IPS-20b (cell line): ENCODE data around the gene PSENEN.
"Not testable (repeated sequence)": the region's sequence is repeated elsewhere in the genome, so short reads cannot be mapped to it uniquely, and the experiment has no call there.

Source experiments
- H3K27ac ChIP-seq: one replicate; pipeline ENCODE4 v1.5.1; 2013; ENCODE audit warnings: low read length
- H3K27me3 ChIP-seq: 2 replicates; pipeline ENCODE4 v1.6.1; 2013; ENCODE audit warnings: mild to moderate bottlenecking, low read length, inconsistent platforms; ENCODE audit not compliant: insufficient read depth
- H3K36me3 ChIP-seq: 2 replicates; pipeline ENCODE4 v1.6.1; 2013; ENCODE audit warnings: low read depth, mild to moderate bottlenecking, inconsistent platforms, low read length, moderate library complexity; ENCODE audit not compliant: insufficient read depth
- H3K4me1 ChIP-seq: 2 replicates; pipeline ENCODE4 v1.6.1; 2013; ENCODE audit warnings: mild to moderate bottlenecking, control low read depth, inconsistent platforms, low read length, moderate library complexity; ENCODE audit not compliant: insufficient read depth
- H3K4me3 ChIP-seq: 2 replicates; pipeline ENCODE4 v1.5.1; 2013; ENCODE audit warnings: mild to moderate bottlenecking, low read length, inconsistent platforms
- H3K9ac ChIP-seq: 2 replicates; pipeline ENCODE4 v1.6.1; 2013; ENCODE audit warnings: low read depth, mild to moderate bottlenecking, inconsistent platforms, low read length, moderate library complexity
- H3K9me3 ChIP-seq: 2 replicates; pipeline ENCODE4 v1.6.1; 2013; ENCODE audit warnings: mild to moderate bottlenecking, low read depth, low read length, inconsistent platforms; ENCODE audit not compliant: insufficient read depth

PSENEN gene

DNA sequence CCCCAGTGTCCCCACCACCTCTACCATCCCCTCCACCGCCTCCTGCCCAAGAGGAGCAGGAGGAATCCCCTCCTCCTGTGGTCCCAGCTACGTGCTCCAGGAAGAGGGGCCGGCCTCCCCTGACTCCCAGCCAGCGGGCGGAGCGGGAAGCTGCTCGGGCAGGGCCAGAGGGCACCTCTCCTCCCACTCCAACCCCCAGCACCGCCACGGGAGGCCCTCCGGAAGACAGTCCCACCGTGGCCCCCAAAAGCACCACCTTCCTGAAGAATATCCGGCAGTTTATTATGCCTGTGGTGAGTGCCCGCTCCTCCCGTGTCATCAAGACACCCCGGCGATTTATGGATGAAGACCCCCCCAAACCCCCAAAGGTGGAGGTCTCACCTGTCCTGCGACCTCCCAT is 24.8 kb upstream of the PSENEN start:
- no peak overlapping the region for H3K27ac ChIP-seq
- H3K4me1 ChIP-seq, result peaks cover 1% of the 10 kb centered on the region; the same call in 1 of the 2 replicates
- H3K4me3 ChIP-seq, result no peak overlapping the region
- H3K9ac ChIP-seq, result no peak overlapping the region
- H3K9me3 ChIP-seq, result no peaks in the 10 kb centered on the region
- peaks cover 2% of the 10 kb centered on the region for H3K27me3 ChIP-seq
- peaks cover 51% of the 10 kb centered on the region for H3K36me3 ChIP-seq

DNA sequence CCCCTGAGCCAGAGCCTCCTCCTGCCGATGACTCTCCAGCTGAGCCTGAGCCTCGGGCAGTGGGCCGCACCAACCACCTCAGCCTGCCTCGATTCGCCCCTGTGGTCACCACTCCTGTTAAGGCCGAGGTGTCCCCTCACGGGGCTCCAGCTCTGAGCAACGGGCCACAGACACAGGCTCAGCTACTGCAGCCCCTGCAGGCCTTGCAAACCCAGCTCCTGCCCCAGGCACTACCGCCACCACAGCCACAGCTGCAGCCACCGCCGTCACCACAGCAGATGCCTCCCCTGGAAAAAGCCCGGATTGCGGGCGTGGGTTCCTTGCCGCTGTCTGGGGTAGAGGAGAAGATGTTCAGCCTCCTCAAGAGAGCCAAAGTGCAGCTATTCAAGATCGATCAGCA is 24.1 kb upstream of the PSENEN start:
- no peaks in the 10 kb centered on the region for H3K27me3 ChIP-seq
- no peak overlapping the region for H3K4me3 ChIP-seq
- peaks cover 59% of the 10 kb centered on the region for H3K36me3 ChIP-seq
- H3K4me1 ChIP-seq, result no peaks in the 10 kb centered on the region
- H3K9me3 ChIP-seq, result no peaks in the 10 kb centered on the region
- no peak overlapping the region for H3K27ac ChIP-seq
- no peak overlapping the region for H3K9ac ChIP-seq

DNA sequence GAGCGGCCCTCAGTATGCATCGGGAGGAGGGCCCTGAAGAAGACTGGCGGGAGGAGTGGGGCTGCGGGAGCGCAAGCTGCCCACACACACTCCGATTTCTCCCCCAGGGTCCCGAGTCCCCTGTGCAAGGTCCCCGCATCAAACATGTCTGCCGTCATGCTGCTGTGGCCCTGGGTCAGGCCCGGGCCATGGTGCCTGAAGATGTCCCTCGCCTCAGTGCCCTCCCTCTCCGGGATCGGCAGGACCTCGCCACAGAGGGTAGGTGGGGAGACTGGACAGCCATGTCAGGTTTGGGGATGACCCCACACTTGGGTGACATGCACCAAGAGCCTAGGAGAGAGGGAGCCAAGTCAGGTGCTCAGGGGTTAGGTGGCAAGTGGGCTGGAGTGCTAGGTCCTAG is 23.0 kb upstream of the PSENEN start:
- no peaks in the 10 kb centered on the region for H3K9me3 ChIP-seq
- no peaks in the 10 kb centered on the region for H3K27me3 ChIP-seq
- H3K27ac ChIP-seq, result no peak overlapping the region
- no peaks in the 10 kb centered on the region for H3K4me1 ChIP-seq
- H3K36me3 ChIP-seq, result peaks cover 68% of the 10 kb centered on the region
- no peak overlapping the region for H3K4me3 ChIP-seq
- H3K9ac ChIP-seq, result no peak overlapping the region

- Histone ChIP-seq H3K27ac (no peak overlapping the region), H3K4me1 (no peaks in the 10 kb centered on the region), H3K36me3 (peaks cover 72% of the 10 kb centered on the region), H3K27me3 (no peaks in the 10 kb centered on the region), H3K9me3 (no peaks in the 10 kb centered on the region), H3K9ac (no peak overlapping the region), H3K4me3 (no peak overlapping the region)
Measured at GRCh38 chr19:35722897-35723296, 22.6 kb upstream of the PSENEN start.

GRCh38 chr19:35723671-35724070 is 21.8 kb upstream of the PSENEN start:
- Histone ChIP-seq H3K4me3 (no peak overlapping the region), H3K36me3 (peaks cover 80% of the 10 kb centered on the region), H3K27me3 (no peaks in the 10 kb centered on the region), H3K9me3 (no peaks in the 10 kb centered on the region), H3K4me1 (no peaks in the 10 kb centered on the region), H3K9ac (no peak overlapping the region), H3K27ac (no peak overlapping the region)

GRCh38 chr19:35724132-35724531 is 21.3 kb upstream of the PSENEN start:
- not testable (repeated sequence) for H3K4me1 ChIP-seq, H3K4me3 ChIP-seq, H3K27ac ChIP-seq, H3K9me3 ChIP-seq, H3K27me3 ChIP-seq, H3K9ac ChIP-seq
- H3K36me3 ChIP-seq, result peaks cover 85% of the 10 kb centered on the region

DNA sequence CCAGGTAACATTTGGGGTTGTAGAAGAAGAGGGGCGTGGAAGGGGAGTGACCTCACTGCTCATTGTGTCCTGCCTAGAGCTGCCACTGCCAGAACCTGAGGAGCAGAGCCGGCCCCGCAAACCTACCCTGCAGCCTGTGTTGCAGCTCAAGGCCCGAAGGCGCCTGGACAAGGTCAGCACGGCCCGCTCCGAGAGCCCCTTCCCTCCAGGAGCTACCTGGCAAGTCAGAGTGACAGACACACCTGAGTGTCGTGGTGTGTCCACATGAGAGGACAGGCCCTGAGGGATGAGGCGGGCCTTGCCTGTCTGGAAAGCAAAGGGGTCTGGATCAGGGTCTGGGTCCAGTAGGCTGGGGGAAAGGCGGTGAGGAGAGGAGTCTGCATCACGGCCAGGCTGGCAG is 20.9 kb upstream of the PSENEN start:
- Histone ChIP-seq H3K27ac (no peak overlapping the region), H3K9ac (no peak overlapping the region), H3K36me3 (peaks cover 88% of the 10 kb centered on the region), H3K4me1 (no peaks in the 10 kb centered on the region), H3K27me3 (no peaks in the 10 kb centered on the region), H3K9me3 (no peaks in the 10 kb centered on the region), H3K4me3 (no peak overlapping the region)

GRCh38 chr19:35725216-35725861 is 20.1 kb upstream of the PSENEN start:
- no peaks in the 10 kb centered on the region for H3K27me3 ChIP-seq
- no peaks in the 10 kb centered on the region for H3K9me3 ChIP-seq
- no peak overlapping the region for H3K4me3 ChIP-seq
- no peak overlapping the region for H3K27ac ChIP-seq
- peaks cover 89% of the 10 kb centered on the region for H3K36me3 ChIP-seq
- H3K4me1 ChIP-seq, result no peaks in the 10 kb centered on the region
- H3K9ac ChIP-seq, result no peak overlapping the region

DNA sequence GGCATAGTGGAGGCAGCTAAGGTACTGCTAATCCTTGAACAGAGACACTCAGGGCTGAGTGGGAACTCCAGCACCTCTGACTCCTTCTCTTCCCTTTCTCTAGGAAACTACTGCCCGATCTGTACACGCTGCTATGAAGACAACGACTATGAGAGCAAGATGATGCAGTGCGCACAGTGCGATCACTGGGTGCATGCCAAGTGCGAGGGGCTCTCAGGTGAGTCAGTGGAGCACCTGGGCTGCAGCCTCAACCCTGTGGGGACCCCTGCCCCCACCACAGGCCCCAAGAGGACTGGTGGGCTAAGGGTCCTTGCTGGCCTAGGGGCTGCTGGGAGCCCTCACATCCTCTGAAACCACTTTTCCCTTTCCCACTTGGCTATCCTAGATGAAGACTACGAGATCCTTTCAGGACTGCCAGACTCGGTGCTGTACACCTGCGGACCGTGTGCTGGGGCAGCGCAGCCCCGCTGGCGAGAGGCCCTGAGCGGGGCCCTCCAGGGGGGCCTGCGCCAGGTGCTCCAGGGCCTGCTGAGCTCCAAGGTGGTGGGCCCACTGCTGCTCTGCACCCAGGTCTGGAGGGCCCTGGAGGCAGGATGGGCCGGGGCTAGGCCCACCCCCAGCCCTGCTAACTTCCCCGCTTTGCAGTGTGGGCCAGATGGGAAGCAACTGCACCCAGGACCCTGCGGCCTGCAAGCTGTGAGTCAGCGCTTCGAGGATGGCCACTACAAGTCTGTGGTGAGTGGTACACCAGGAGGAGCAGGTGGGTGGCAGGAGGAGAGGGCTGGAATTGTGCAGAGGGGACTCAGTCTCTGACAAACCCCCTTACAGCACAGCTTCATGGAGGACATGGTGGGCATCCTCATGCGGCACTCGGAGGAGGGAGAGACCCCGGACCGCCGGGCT is 18.1 kb upstream of the PSENEN start:
- Histone ChIP-seq H3K27ac (no peak overlapping the region), H3K27me3 (no peaks in the 10 kb centered on the region), H3K36me3 (peaks cover 99% of the 10 kb centered on the region), H3K9ac (no peak overlapping the region), H3K9me3 (no peaks in the 10 kb centered on the region), H3K4me1 (no peaks in the 10 kb centered on the region), H3K4me3 (no peak overlapping the region)

DNA sequence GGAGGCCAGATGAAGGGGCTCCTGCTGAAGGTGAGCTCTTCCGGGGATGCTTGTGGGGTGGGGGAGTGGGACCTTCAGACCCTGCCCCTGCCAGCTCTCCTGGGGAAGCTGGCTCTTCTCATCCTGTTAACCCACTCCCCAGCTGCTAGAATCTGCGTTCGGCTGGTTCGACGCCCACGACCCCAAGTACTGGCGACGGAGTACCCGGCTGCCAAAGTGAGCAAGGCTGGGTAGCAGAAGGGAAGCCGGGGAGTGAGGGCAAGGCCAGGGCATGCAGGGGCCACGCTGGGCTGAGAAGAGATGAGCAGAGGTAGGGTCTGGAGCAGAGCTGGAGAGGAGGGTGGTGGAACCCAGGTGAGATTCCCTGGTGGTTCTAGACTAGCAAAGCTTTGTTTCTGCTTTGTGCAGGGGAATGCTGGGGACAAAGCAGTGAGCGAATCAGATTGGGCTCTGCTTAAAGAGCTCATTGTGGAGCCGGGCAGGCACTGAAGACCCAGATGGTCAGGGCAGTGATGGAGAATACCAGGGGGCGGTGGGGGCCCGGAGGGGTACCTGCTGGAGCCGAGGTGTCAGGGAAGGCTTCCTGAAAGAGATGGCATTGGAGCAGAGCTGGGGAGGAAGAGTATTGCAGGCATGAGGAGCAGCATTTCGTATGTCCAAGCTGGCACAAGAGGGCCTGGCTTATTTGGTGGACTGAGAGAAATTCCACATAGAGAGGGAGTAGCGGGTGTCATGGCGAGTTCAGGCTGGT is 17.3 kb upstream of the PSENEN start:
- Histone ChIP-seq H3K4me3 (no peak overlapping the region), H3K4me1 (no peaks in the 10 kb centered on the region), H3K9me3 (no peaks in the 10 kb centered on the region), H3K27ac (no peak overlapping the region), H3K27me3 (no peaks in the 10 kb centered on the region), H3K9ac (no peak overlapping the region), H3K36me3 (peaks cover 91% of the 10 kb centered on the region)

DNA sequence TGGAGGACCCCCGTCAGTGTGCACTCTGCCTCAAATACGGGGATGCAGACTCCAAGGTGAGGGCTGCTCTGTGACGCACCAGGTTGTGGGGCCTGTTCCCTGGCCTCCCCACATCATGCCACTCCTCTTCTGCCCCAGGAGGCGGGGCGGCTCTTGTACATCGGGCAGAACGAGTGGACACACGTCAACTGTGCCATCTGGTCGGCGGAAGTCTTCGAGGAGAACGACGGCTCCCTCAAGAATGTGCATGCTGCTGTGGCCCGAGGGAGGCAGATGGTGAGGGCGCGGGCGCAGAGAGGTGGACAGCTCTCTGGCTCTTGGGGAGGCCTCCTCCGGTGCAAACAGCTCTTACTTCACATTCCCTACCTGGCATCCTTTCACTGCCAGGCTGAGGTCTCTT is 16.4 kb upstream of the PSENEN start:
- no peaks in the 10 kb centered on the region for H3K9me3 ChIP-seq
- no peak overlapping the region for H3K4me3 ChIP-seq
- H3K27ac ChIP-seq, result no peak overlapping the region
- peaks cover 89% of the 10 kb centered on the region for H3K36me3 ChIP-seq
- no peaks in the 10 kb centered on the region for H3K4me1 ChIP-seq
- H3K9ac ChIP-seq, result no peak overlapping the region
- H3K27me3 ChIP-seq, result no peaks in the 10 kb centered on the region
